Astrocyte (in vitro differentiated cells and primary cell): ENCODE data around the gene NEK6. TPM values are rescaled to one million over a fixed set of nuclear protein-coding genes. Genes with fewer than 3 reads are reported as not detected.
A peak's percentile ranks its signal among the peaks of the same experiment; 100 is the strongest.

Experiments used
- DNase-seq: peaks from one replicate; pipeline ENCODE4 v3.0.0-alpha.2; 2010; ENCODE audit warnings: low read depth
- FAIRE-seq: peaks from 2 replicates; lab custom pipeline; 2011; peaks lifted over from hg19 to GRCh38; lab: Jason Lieb, UNC
- H2AFZ ChIP-seq: 2 replicates; pipeline ENCODE4 v1.6.0; 2012; ENCODE audit warnings: low read depth, low read length, inconsistent platforms
- H3K27ac ChIP-seq: 2 replicates; pipeline ENCODE4 v1.5.1; 2011; ENCODE audit warnings: low read depth, low read length, inconsistent platforms
- H3K27me3 ChIP-seq: 2 replicates; pipeline ENCODE4 v1.6.0; 2011; ENCODE audit warnings: low read length, inconsistent platforms; ENCODE audit not compliant: insufficient read depth
- H3K36me3 ChIP-seq: 2 replicates; pipeline ENCODE4 v1.5.1; 2011; ENCODE audit warnings: low read length, inconsistent platforms; ENCODE audit not compliant: insufficient read depth
- H3K4me1 ChIP-seq: 2 replicates; pipeline ENCODE4 v1.5.1; 2011; ENCODE audit warnings: low read length, inconsistent platforms; ENCODE audit not compliant: insufficient read depth
- H3K4me2 ChIP-seq: 2 replicates; pipeline ENCODE4 v1.6.0; 2012; ENCODE audit warnings: low read length, inconsistent platforms
- H3K4me3 ChIP-seq: 2 replicates; pipeline ENCODE4 v1.5.1; 2011; ENCODE audit warnings: low read depth, mild to moderate bottlenecking, low read length, inconsistent platforms; ENCODE audit not compliant: insufficient read depth
- H3K79me2 ChIP-seq: 2 replicates; pipeline ENCODE4 v1.6.0; 2012; ENCODE audit warnings: mild to moderate bottlenecking, low read length, inconsistent platforms; ENCODE audit not compliant: insufficient read depth
- H3K9ac ChIP-seq: 2 replicates; pipeline ENCODE4 v1.6.0; 2012; ENCODE audit warnings: mild to moderate bottlenecking, low read length, inconsistent platforms
- H3K9me3 ChIP-seq: 2 replicates; pipeline ENCODE4 v1.5.1; 2012; ENCODE audit warnings: low read depth, mild to moderate bottlenecking, low read length, inconsistent platforms; ENCODE audit not compliant: insufficient read depth
- H4K20me1 ChIP-seq: 2 replicates; pipeline ENCODE4 v1.6.0; 2012; ENCODE audit warnings: low read length, inconsistent platforms; ENCODE audit not compliant: insufficient read depth
- H3K27ac Mint-ChIP-seq: one replicate; pipeline ENCODE4 v1.8.0; 2021; ENCODE audit warnings: mild to moderate bottlenecking, mixed read lengths; ENCODE audit not compliant: unreplicated experiment
- H3K27me3 Mint-ChIP-seq: one replicate; pipeline ENCODE4 v1.8.0; 2021; ENCODE audit warnings: low read depth, mixed read lengths; ENCODE audit not compliant: unreplicated experiment
- H3K36me3 Mint-ChIP-seq: one replicate; pipeline ENCODE4 v1.8.0; 2021; ENCODE audit warnings: low read depth, mixed read lengths; ENCODE audit not compliant: unreplicated experiment
- H3K4me1 Mint-ChIP-seq: one replicate; pipeline ENCODE4 v1.8.0; 2021; ENCODE audit warnings: low read depth, mixed read lengths; ENCODE audit not compliant: unreplicated experiment
- H3K4me3 Mint-ChIP-seq: one replicate; pipeline ENCODE4 v1.8.0; 2021; ENCODE audit warnings: mild to moderate bottlenecking, moderate library complexity, mixed read lengths; ENCODE audit not compliant: unreplicated experiment
- H3K9me3 Mint-ChIP-seq: one replicate; pipeline ENCODE4 v1.8.0; 2021; ENCODE audit warnings: mild to moderate bottlenecking, mixed read lengths; ENCODE audit not compliant: unreplicated experiment
- CTCF ChIP-seq: IDR thresholded peaks from 2 replicates; pipeline ENCODE4 v1.5.1; 2011; ENCODE audit warnings: low read depth, mild to moderate bottlenecking, inconsistent platforms, low read length, moderate library complexity; ENCODE audit not compliant: insufficient read depth
- EZH2 ChIP-seq: IDR thresholded peaks from 2 replicates; pipeline ENCODE4 v1.6.1; 2012; ENCODE audit warnings: mild to moderate bottlenecking, low read length, inconsistent platforms; ENCODE audit not compliant: insufficient read depth
- total RNA-seq: library from RNA; stranded (reverse); gene quantifications from 2 replicates; pipeline ENCODE4 v1.2.1, GENCODE V29; 2021

The NEK6 gene
- total RNA-seq, 1 donor from 2014 or later: 76.8 TPM

DNA sequence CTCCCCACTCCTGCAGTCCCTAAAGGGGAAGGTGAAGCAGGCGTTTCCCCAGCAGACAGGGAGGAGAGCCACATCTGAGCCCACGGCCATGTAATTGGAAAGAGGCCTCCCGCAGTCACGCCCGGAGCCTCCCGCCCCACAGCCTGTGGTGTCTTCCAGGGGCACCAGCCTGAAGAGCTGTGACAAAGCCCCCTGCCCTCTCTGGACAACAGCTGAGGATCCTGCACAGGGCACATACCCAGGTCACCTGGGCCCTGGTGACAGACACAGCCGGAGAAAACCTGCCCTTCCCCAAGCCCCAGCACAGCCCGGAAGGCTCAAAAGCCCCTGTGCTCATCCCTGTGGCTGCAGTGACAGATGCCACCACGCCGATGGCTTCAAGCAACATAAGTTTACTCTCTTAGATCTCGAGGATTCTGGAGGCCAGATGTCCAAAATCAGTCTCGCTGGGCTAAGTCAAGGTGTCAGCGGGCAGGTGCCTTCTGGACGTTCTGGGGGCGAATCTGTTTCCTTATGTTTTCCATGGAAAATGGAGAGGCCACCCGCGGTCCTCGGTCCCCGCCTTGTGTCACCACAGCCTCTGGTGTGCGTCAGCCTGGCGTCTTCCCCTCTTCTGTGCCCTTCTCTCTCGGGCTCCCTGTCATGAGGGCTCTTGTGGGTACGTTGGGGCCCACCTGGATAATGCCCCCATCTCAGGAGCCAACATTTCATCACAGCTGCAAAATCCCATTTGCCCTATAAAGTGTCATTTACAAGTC is 86.0 kb downstream of the NEK6 start:
- no peak for DNase-seq
- Mint-ChIP-seq H3K27ac (no peak overlapping the region), H3K27me3 (no peaks in the 10 kb centered on the region), H3K9me3 (no peaks in the 10 kb centered on the region), H3K4me3 (no peak overlapping the region), H3K4me1 (peaks cover 6% of the 10 kb centered on the region), H3K36me3 (peaks cover 15% of the 10 kb centered on the region)
- Histone ChIP-seq H3K9me3 (no peaks in the 10 kb centered on the region), H3K79me2 (peaks cover 8% of the 10 kb centered on the region), H3K9ac (peak overlapping the region; percentile 68), H3K4me2 (peak overlapping the region; percentile 79), H3K4me1 (peaks cover 17% of the 10 kb centered on the region), H4K20me1 (peaks cover 42% of the 10 kb centered on the region), H2AFZ (no peak overlapping the region), H3K27ac (peak overlapping the region; percentile 64), H3K36me3 (peaks cover 19% of the 10 kb centered on the region), H3K27me3 (no peaks in the 10 kb centered on the region), H3K4me3 (no peak overlapping the region)
- TF ChIP-seq EZH2: no peak
- TF ChIP-seq CTCF: no peak
- no peak for FAIRE-seq

- Mint-ChIP-seq H3K4me3 (no peak overlapping the region), H3K27ac (no peak overlapping the region), H3K27me3 (no peaks in the 10 kb centered on the region), H3K4me1 (peaks cover 6% of the 10 kb centered on the region), H3K36me3 (peaks cover 11% of the 10 kb centered on the region), H3K9me3 (no peaks in the 10 kb centered on the region)
- Histone ChIP-seq H3K4me3 (no peak overlapping the region), H3K4me2 (no peak overlapping the region), H2AFZ (no peak overlapping the region), H3K4me1 (peaks cover 17% of the 10 kb centered on the region), H3K36me3 (peaks cover 26% of the 10 kb centered on the region), H4K20me1 (peaks cover 48% of the 10 kb centered on the region), H3K79me2 (peaks cover 8% of the 10 kb centered on the region), H3K27me3 (no peaks in the 10 kb centered on the region), H3K9me3 (no peaks in the 10 kb centered on the region), H3K9ac (no peak overlapping the region), H3K27ac (no peak overlapping the region)
- DNase-seq (no peak), FAIRE-seq (no peak)
- TF ChIP-seq EZH2 (no peak), CTCF (no peak)
Observed at GRCh38 chr9:124344291-124345050, 86.7 kb downstream of the NEK6 start.
